Measurements from ENCODE around the gene CPSF7.

The CPSF7 gene

GRCh38 chr11:61356706-61357105 lies 73.1 kb downstream of the CPSF7 start:
- TF ChIP-seq, protein P1, sequence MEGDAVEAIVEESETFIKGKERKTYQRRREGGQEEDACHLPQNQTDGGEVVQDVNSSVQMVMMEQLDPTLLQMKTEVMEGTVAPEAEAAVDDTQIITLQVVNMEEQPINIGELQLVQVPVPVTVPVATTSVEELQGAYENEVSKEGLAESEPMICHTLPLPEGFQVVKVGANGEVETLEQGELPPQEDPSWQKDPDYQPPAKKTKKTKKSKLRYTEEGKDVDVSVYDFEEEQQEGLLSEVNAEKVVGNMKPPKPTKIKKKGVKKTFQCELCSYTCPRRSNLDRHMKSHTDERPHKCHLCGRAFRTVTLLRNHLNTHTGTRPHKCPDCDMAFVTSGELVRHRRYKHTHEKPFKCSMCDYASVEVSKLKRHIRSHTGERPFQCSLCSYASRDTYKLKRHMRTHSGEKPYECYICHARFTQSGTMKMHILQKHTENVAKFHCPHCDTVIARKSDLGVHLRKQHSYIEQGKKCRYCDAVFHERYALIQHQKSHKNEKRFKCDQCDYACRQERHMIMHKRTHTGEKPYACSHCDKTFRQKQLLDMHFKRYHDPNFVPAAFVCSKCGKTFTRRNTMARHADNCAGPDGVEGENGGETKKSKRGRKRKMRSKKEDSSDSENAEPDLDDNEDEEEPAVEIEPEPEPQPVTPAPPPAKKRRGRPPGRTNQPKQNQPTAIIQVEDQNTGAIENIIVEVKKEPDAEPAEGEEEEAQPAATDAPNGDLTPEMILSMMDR (IDR thresholded peaks at IDR 0.05) = no peak

- TF ChIP-seq, protein P1 (IDR thresholded peaks at IDR 0.05) = no peak
Measured at GRCh38 chr11:61354208-61354607, 75.6 kb downstream of the CPSF7 start.

- TF ChIP-seq, protein P1 (IDR thresholded peaks at IDR 0.05) = no peak
Measured at GRCh38 chr11:61353131-61354067, 76.4 kb downstream of the CPSF7 start.
